ENCODE data around the gene TMEM150C. TPM values are rescaled to one million over a fixed set of nuclear protein-coding genes. Genes with fewer than 3 reads are reported as not detected.

The TMEM150C gene
- total RNA-seq, 1 donor from 2014 or later = 5.4 TPM

- Histone ChIP-seq H3K4me1 (no peaks in the 10 kb centered on the region), H3K36me3 (no peaks in the 10 kb centered on the region), H3K9me3 (no peaks in the 10 kb centered on the region), H3K27ac (no peak overlapping the region), H3K4me3 (no peak overlapping the region), H3K27me3 (no peaks in the 10 kb centered on the region)
- DNase-seq (ENCODE audit: low spot score in 2 of 2) = no peak
- intact Hi-C loops (cut with DNase I) = no loop called here
- TF ChIP-seq CTCF (IDR thresholded peaks at IDR 0.05) = no peak
Measured at GRCh38 chr4:82500435-82501153, 61.2 kb downstream of the TMEM150C start.

DNA sequence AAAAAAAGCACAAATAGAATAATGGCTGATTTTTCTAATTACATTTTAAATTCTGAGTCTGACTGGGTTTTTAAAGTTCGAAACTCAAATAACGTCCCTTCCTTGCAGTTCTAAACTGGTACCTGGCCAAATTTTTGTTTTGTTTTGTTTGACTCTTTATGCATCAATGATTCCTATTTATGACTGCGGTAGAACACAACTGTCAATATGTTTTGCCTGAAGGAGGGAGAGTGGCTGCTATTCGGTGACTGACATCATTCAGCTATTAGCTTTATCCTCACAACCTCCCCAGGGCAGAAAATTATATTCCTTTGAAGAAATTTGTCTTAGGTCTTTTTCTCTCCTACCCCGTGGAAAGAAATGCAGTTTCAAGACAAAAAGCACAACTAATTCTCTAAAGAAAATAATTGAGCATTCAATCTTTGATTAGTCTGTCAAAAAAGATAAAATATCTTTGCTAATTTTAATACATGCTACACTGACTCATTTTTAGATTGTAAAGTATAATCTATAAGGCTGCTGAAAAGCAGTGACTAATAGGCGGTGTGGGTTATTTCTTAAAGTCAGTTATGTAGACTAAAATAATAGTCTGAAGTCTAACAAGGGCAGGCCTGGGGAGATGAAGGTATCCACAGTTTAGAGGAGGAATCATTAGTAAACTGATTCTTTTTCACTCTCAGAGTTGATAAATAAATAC is 61.9 kb downstream of the TMEM150C start:
- no peak for DNase-seq (ENCODE audit: low spot score in 2 of 2)
- intact Hi-C loops (cut with DNase I) = no loop called here

GRCh38 chr4:82496349-82496748 is 65.4 kb downstream of the TMEM150C start:
- Histone ChIP-seq H3K4me3 (no peak overlapping the region), H3K27me3 (no peaks in the 10 kb centered on the region), H3K9me3 (no peaks in the 10 kb centered on the region), H3K4me1 (no peaks in the 10 kb centered on the region), H3K27ac (no peak overlapping the region), H3K36me3 (no peaks in the 10 kb centered on the region)
- no peak for DNase-seq (ENCODE audit: low spot score in 2 of 2)
- intact Hi-C loops (cut with DNase I) = no loop called here
- no peak for TF ChIP-seq CTCF (IDR thresholded peaks at IDR 0.05)

More for the DNA sequence above, 61.9 kb downstream of the TMEM150C start:
- Histone ChIP-seq H3K4me1 (no peaks in the 10 kb centered on the region), H3K9me3 (no peaks in the 10 kb centered on the region), H3K4me3 (no peak overlapping the region), H3K27ac (no peak overlapping the region), H3K36me3 (no peaks in the 10 kb centered on the region), H3K27me3 (no peaks in the 10 kb centered on the region)
- TF ChIP-seq CTCF (IDR thresholded peaks at IDR 0.05) = no peak

GRCh38 chr4:82495666-82496065 is 66.1 kb downstream of the TMEM150C start:
- H3K27ac ChIP-seq = no peak overlapping the region
- TF ChIP-seq CTCF (IDR thresholded peaks at IDR 0.05) = no peak
- H3K4me3 ChIP-seq = no peak overlapping the region
- intact Hi-C loops (cut with DNase I) = no loop called here
- no peaks in the 10 kb centered on the region for H3K4me1 ChIP-seq
- H3K9me3 ChIP-seq = no peaks in the 10 kb centered on the region
- no peak for DNase-seq (ENCODE audit: low spot score in 2 of 2)
- no peaks in the 10 kb centered on the region for H3K36me3 ChIP-seq
- H3K27me3 ChIP-seq = no peaks in the 10 kb centered on the region

DNA sequence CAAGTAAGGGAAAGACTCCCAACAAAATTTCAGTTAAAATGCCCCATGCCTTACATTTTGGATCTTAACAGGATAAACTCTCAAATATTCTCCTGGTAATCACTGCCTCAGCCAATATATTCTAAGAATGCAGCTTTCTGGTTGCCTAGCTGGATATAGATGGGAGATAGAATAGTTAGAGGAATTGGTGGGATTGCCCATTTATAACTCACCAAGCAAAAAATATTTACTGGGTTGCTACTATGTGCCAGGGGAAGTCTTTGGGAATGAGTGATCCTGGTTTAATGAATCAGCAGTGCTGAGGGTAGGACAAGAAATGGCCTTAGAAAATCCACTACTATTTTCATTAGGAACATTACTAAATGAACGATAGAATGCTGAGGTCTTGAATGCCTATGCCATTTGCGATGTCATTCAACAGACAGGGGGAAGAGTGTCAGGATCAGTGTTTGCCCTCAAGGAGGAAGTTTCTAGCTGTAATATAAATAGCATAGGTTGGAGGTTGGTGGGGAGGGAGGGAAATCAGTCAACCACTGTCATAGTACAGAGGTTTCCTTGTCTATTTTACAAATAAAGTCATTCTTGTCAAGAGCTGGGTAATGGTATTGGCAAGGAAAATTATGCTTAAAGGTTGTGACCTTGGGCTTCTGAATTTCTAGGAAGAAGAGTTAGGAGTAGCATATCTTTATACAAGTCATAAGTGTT is 67.9 kb downstream of the TMEM150C start:
- H3K4me3 ChIP-seq = no peak overlapping the region
- no peak overlapping the region for H3K27ac ChIP-seq
- H3K36me3 ChIP-seq = no peaks in the 10 kb centered on the region
- no peaks in the 10 kb centered on the region for H3K9me3 ChIP-seq
- TF ChIP-seq CTCF (IDR thresholded peaks at IDR 0.05) = no peak
- H3K27me3 ChIP-seq = no peaks in the 10 kb centered on the region
- intact Hi-C loops (cut with DNase I) = no loop called here
- no peaks in the 10 kb centered on the region for H3K4me1 ChIP-seq
- DNase-seq (ENCODE audit: low spot score in 2 of 2) = no peak
